HG02623 (cell line): ENCODE measurements around the gene MGAT4C.

Source experiments
- ATAC-seq: cut with Tn5 transposase; IDR thresholded peaks from one replicate; pipeline ENCODE4 v1.9.1; 2021; ENCODE audit warnings: moderate library complexity; ENCODE audit not compliant: unreplicated experiment

Gene MGAT4C

DNA sequence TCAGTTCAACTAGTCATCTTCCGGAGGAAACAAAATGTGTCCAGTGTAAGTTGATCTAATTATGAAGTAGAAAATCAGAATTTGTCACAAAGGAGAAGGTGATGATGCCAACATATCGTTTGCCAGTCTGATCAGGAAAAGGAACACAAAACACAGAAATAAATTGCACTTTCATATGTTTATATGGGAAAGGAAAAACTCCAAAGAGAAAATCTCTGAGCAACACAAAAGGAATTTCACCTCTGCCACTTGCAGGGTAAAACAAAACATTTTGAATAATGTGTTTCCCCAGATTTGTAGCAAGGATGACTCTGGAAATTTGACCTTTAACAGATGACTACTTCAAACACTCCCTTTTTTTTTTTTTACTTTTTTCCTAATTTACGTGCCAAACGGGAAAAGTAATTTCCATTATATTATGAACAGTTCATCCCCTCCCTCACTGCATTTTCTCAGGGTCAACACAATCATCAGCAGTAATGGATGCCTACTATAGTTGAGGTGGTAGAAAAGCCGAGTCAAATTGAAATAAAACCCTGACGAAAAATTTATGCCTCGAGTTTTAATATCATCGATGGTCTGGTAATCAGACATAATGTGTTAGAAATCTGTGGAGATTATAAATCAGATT lies 25.6 kb downstream of the MGAT4C start:
- ATAC-seq = no peak

DNA sequence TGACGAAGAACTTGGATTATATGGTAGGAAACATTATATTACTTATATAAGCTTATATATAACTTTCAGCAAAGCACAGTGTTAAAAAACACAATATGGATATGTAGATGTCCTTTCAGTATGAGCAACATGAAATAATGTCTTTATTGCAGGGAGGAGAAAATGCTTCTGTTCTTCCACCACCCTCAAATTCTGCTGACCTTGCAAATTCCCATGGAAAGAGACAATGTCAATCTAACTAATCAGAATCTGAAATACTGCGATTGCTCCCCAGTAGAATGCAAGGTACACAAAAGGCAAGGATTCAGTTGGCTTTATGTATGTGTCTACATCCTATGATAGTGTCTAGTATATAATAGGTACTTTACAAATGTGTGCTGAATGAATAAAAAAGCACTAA lies 26.4 kb downstream of the MGAT4C start:
- ATAC-seq = no peak

DNA sequence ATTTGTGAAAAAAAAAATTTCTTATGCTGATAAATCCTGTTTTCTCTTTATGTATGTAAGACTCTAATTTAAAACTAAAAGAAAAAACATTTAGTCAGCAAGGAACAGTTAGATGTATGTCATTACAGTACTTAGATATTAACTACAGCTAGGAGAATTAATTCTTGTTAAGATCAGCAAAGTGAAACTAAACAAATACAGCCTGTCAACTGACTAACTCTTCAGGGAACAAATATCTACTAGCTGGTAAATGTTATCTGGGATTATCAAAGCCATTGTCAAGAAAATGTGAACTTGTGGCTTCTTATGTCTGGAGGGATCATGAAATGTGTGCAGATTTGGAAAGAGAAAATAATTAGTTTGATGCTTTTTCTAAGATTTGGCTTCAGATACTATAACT lies 27.5 kb downstream of the MGAT4C start:
- no peak for ATAC-seq

DNA sequence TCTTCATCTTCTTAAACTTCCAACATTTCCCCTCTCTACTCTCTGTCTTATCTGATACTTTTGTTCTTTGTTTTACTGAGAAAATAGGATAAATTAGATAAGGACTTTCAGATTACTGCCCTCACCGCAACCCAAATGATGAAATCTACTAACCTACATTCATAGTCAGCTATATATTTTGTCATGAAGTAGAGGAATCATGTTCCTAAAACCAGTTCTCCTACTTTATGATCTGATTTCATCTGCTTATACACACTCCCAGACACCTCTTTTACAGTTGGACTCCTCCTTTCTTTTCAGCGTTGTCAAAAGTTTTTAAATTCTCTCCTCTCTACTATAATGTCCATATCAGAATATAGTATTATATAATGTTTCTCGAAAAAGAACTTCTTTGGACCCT lies 29.7 kb downstream of the MGAT4C start:
- ATAC-seq = no peak

DNA sequence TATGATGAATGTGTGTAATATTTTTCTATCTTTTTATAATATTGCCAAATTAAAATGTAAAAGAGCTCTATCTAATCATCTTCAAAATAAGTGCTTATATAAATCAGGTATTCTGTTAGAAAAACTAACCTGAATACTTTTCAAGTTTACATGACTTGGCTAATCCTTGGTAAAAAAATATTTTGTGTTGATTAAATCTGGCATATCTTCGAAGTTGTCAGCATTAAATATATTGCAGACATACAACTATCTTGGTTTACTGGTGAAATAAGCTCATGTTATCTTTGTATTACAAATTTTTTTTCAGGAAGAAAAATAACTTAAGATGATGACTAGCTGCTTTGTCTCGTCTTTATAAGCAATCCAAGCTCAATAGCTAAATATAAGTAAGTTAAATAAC lies 39.6 kb downstream of the MGAT4C start:
- no peak for ATAC-seq

DNA sequence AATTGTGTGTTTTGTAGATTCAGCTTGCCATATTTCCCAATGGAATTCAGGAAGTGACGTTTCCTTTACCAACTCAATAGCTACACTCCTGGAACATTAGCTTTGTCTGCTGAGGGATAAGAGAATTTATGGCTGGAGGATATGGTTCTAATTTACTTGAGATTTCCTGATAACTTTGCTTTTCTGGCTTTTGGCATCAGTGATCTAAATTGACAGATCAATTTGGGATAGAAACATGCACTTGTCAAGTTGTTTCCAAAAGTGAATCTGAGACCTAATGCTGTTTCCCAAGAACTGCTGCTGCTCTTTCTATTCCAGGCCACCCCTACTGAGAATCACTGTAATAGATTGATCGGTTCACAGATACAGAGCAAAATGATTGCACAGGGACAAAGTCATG lies 43.2 kb downstream of the MGAT4C start:
- ATAC-seq = no peak

DNA sequence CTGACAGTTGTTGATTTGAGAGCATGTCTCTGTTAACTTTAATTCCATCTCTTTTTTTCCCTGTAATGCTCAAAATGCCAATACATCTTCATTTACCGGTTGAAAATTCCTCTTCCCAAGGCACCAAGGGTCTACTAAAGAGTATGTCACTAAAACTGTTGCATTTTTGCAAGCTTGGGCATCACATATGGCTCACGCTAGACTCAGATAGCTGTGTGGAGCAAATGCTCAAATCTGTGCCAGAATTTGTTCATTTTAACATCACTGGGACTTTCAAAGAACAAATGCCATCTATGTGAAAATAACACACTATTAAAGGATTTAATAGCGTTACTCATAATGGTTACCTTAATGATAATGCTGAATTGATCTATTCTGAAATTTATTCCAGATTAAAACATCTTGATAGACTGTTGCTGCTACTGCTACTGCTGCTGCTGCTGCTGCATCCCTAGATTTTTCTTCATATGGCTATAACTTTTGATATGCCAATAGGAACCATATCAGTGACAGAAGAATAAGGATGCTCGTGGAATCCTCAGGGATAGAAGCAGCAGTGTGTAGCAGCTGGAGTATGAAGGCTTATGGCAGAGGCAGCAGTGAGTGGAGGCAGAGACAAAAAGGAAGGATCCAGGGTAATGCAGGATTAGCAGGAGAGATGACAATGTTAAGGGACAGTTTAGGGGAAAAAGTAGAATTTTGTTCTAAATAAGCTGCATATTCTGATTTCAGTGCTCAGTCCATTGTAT lies 57.3 kb downstream of the MGAT4C start:
- ATAC-seq = no peak

DNA sequence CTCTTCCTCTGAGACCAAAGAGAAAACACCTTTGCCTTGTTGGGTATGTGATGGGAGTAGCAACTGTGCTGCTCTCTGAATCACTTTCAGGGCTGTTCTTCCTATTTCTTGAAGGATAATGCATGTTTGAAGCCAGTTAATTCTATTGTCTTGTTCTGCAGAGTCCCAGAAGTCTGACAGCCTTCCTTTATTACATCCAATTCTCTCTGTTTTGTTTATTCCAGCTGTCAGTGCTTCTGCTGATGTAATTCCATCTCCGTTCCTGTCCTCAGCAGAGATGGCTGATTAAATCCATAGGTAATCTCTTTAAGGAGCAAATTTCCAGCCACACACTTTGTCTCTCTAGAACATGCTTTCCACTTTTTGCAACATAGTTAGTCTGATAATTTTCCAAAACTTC lies 59.7 kb downstream of the MGAT4C start:
- no peak for ATAC-seq

DNA sequence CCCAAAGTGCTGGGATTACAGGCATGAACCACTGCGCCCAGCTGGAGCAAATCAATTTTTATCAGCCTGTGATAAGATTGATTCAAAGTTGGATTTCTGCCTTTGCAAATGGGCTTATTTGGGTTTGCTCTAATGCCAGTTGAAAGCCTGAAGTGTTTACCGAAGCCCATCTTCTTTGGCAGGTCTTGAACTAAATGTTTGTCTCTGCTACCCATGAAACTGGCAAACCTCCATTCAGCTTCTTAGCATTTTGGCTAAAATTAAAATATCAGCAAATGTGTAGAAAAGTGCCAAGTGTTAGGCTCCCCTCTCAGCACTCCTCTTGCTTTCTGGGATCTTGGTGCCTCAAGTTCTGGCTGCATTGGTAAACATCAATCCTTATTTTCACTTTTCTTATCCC lies 61.5 kb downstream of the MGAT4C start:
- no peak for ATAC-seq

DNA sequence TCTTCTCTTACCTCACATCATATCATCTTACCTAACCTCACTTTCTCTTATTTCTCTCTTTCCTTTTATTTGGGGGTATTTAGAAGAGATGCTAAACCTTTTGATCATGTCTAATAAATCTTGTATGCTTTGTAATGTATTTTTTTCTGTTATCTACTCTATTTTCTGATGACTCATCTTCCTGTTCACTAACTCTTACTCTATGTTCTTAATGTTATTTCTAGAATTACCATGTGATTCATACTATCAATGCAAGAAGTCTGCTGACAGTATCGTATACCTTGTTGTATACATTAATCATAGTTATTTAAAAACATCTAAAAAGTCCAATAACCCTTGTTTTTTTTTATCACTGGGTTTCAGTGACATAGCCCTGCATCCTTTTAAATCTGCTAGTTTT lies 62.3 kb downstream of the MGAT4C start:
- ATAC-seq = no peak

DNA sequence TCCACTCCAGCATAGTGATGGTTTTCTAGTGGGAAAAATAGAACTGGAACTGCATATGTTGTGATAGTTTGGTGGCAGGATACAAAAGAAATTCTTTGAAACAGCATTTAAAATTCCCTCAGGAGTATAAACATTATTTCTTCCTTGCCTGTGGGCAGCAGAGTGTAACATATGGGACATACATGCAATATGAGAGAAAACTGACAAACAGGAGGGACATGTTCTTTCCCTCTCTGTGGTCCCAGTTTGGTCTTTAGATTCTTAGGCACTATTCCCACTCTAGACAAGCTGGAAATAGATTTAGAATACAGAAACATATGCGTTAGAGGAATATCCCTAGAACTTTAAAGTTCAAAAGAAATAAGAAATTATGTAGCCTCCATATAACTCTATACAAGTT lies 68.0 kb downstream of the MGAT4C start:
- no peak for ATAC-seq

DNA sequence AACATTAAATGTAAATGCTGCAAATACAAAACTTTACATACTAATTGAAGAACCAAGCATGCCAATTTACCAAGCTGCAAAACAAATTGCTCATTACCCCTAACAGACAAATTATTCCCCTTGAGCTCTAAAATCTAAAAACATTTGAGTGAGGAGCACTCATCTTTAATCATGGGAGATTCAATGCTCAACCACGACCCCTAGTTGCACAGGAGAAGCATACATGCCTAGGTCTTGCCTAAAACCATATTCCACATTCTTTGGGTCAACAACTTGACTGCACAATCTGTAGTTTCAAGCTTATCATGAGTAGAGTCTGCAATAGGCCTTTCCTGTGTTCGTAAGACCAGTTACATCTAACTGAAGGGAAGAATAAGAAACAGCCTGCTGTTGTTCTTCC lies 69.7 kb downstream of the MGAT4C start:
- ATAC-seq = no peak

DNA sequence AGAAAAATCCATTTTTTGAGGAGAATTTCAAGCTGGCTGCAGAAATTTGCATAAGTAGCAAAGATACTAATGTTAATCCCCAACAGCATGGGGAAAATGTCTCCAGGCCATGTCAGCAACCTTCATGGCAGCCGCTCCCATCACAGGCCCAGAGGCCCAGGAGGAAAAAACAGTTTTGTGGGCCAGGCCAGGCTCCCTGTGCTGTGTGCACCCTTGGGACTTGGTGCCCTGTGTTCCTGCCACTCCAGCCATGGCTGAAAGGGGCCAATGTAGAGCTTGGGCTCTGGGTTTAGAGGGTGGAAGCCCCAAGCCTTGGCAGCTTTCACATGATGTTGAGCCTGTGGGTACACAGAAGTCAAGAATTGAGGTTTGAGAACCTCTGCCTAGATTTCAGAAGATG lies 76.3 kb downstream of the MGAT4C start:
- no peak for ATAC-seq

DNA sequence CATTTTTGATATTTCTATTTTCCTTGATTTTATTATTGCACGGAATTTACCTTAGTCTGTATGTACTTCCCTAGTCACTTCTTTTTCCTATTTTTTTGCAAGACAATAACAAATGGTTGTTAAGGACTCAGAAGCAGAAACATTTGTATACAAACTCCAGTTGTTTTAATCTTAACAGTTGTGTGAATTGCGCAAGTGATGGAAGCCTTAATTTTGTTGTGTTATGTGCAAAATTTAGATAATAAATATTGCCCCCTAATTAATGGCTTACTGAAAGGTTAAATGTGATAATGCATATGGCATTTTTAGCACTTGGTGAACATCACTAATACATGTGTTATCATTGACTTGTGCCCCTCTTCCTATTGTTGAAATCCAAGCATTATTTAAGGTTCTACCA lies 82.0 kb downstream of the MGAT4C start:
- no peak for ATAC-seq

DNA sequence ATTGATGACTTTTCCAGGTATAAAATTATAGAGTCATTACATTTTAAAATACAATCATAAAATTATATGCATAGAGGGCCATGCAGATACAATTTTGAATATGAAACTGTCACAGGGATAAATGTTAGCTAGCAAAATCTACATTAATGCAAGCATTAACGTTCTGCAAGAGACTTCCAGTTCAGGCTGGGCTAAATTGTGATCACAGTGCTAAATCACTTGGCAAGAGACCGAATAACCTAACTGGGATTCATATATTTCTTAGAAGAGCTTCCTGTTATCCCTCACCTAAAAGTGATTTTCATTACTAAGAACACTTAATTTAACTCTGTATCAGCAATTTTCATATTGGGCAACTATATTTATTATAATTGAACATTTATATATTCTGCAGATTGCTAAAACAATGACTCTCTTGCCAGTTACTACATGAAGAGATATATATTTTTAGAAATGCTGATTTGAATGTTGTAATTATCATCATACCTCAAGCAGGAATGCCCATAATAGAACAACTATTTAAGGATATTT lies 83.2 kb downstream of the MGAT4C start:
- ATAC-seq = no peak

DNA sequence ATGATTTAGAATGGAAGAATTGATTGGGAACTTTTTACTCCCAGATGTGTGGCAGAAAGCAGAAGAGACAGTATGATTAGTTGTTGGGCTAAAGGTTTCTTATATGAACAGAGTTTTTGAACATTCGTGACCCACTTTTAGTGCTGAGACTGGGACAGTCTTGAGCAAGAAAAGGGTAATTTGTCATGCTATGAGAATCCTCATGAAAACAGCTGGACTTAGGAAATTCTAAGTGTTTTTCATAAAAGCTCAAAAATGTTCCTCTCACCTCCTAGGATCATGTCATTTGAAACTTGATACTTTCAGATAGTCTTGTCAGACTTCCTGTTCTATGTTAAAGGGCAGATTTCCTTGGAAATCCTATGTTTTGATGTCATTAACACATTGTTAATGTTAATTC lies 86.1 kb downstream of the MGAT4C start:
- ATAC-seq = no peak

DNA sequence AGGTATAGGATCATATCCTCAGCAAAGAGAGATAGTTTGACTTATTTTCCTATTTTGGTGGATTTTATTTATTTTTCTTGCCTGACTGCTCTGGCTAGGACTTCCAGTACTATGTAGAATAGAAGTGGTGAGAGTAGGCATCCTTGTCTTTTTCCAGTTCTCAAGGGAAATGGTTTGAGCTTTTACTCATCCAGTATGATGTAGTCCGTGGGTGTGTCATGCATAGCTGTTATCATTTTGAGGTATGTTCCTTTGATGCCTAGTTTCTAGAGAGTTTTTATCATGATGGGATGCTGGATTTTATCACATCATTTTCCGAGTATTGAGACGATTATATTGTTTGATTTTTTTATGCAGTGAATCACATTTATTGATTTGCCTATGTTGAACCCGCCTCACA lies 97.2 kb downstream of the MGAT4C start:
- no peak for ATAC-seq

DNA sequence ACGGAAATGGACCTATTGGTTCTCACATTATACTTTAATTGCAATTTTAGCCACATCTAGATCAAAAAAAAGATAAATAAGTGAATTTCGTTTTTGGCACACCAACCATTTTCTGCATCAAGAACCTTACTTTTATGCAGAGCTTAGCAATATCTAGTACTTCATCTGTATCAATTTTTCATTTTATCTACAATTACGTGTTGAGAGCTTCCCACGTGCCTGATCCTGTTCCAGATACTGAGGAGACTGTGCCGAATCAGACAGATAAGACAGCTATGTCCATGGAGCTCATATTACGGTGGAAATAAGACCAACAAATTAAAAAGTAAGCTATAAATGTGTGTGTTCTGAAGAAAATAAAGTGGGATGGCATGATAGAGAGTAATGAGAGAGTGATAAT lies 101.6 kb downstream of the MGAT4C start:
- ATAC-seq = no peak

DNA sequence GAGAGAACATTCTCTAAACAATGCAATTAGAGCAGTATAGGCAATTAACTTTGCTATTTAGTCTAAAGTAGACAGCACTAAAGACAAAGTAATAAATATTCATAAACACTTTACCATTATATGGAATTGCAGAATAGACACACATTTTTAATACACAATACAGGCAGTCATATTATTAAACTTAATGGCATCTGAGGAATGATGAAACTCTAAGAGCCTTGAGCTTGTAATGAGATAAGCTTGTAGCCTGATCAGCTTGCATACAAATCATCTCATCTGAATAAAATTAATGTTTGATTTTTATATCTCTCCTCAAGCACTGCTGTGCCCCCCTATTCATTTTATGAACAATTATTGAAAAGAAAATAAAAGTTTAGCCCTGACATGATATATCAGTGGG lies 107.6 kb downstream of the MGAT4C start:
- no peak for ATAC-seq

DNA sequence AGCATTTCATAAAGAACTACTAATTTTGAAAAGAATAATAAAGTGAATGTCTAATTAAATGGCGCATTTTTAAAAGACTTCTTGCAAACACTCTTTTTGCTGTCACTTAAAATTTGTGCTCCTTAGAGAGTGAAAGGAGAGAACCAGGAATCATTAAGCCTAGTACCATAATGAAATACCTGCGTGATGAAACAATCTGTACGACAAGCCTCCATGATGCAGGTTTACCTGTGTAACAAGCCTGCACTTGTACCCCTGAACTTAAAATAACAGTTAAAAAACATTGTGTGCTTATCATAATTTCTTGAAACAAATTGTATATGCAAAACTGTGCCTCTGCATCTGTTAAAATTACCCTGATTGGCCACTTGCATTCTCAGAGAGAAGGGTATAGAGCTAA lies 108.1 kb downstream of the MGAT4C start:
- no peak for ATAC-seq

DNA sequence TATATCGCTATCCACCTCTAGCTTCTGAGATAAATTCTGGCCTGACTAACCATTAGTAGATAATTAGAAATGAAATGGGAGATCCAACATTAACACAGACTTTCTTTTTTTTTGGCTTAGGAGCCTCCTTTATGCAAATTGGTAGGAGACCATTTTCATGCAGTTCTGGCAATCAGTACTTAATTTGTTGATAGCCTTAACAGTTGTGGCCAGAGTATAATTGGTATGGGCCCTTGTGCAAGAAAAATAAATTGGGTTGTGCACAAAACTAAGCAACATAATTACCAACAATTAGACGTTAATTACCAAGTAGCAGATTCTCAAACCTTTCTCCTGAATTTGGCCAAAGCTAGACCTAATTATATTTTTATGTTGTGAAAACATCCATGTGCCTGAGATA lies 111.0 kb downstream of the MGAT4C start:
- ATAC-seq = no peak

DNA sequence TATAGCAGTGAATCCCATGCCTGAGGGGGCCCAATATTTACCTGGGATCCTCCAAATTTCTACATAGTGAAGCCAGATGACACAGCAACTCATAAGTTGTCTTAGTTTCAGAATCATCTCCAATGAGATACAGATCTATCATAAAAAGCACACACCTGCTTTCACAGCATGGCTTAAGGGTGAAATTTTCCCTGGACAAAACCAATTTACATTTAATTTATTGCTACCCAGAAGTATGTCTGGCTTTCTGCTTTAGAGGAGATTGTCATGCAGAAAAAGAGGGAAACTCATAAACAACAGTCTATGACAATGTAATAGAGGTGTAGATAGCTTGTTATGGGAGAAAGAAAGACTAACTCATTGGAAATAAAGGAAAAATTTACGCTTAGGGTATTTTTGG lies 113.0 kb downstream of the MGAT4C start:
- no peak for ATAC-seq

DNA sequence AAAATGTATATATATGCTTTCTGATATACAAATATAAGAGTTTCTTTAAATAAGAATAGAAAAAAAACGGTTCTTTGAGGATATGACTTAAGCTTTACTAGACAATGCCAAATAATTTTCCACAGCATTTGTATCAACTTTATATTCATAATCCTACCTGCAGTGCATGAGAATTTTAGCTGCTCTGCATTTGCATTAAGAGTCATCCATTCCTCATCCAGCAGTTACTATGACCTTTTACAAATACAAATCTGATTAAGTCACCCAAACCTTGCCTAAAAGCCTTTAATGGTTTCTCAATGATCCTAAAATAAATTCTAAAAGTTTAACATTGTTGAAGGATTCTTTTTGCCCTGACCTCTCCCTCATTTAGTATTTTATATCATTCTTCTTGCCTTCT lies 116.5 kb downstream of the MGAT4C start:
- no peak for ATAC-seq
